Thoracic aorta (tissue), 2 donors: ENCODE results near the gene PTPRN2. TPM values are rescaled to one million over a fixed set of nuclear protein-coding genes. Genes with fewer than 3 reads are reported as not detected.

ENCODE experiments used
- ATAC-seq: fragments of 150-250 bp; one replicate; pipeline ENCODE4 v1.8.0; 2017; ENCODE audit warnings: low read depth; ENCODE audit not compliant: insufficient number of reproducible peaks, low FRiP score
- DNase-seq: peaks from one replicate; pipeline ENCODE4 v3.0.0-alpha.2; 2020; ENCODE audit warnings: low spot score
- H3K27ac ChIP-seq, 2 donors: fragments of 200-600 bp; sonication (generic); 1 replicate in 1 of 2; 2 replicates in 1 of 2; pipeline ENCODE4 v1.5.1; 2016; ENCODE audit warnings: mild to moderate bottlenecking in 2 of 2, moderate library complexity in 2 of 2
- H3K27me3 ChIP-seq: fragments of 200-600 bp; sonication (generic); replicated peaks from 2 replicates; pipeline ENCODE4 v1.6.0; 2016; ENCODE audit warnings: mild to moderate bottlenecking; ENCODE audit not compliant: insufficient read depth
- H3K36me3 ChIP-seq: fragments of 200-600 bp; sonication (generic); one replicate; pipeline ENCODE4 v1.5.1; 2016
- H3K4me1 ChIP-seq, 2 donors: fragments of 200-600 bp; sonication (generic); 1 replicate in 1 of 2; 2 replicates in 1 of 2; pipeline versions ENCODE4 v1.5.1 to v1.6.0; 2016; ENCODE audit warnings: low read depth in 2 of 2, mild to moderate bottlenecking in 1 of 2; ENCODE audit not compliant: control insufficient read depth in 1 of 2
- H3K4me3 ChIP-seq: fragments of 200-600 bp; sonication (generic); 2 replicates; pipeline ENCODE4 v1.5.1; 2016; ENCODE audit warnings: mild to moderate bottlenecking
- H3K9me3 ChIP-seq: fragments of 200-600 bp; sonication (generic); 2 replicates; pipeline ENCODE4 v1.5.1; 2016
- CTCF ChIP-seq: fragments of 200-600 bp; sonication (generic); IDR thresholded peaks from one replicate; pipeline ENCODE4 v1.5.1; 2019; ENCODE audit warnings: antibody characterized with exemption
- total RNA-seq, 2 donors: library from RNA; depleted of rRNA; stranded (reverse); fragments of >200 nt; gene quantifications; one replicate each; pipeline versions ENCODE4 v1.1.0 to v1.2.3, GENCODE V29; 2016

The PTPRN2 gene
- total RNA-seq, 2 donors from 2014 or later, result 2.2 to 3.1 TPM

- no peak for TF ChIP-seq CTCF
- Histone ChIP-seq H3K36me3 (no peaks in the 10 kb centered on the region), H3K27ac (no peak overlapping the region), H3K4me3 (no peak overlapping the region), H3K4me1 (no peaks in the 10 kb centered on the region), H3K27me3 (no peaks in the 10 kb centered on the region), H3K9me3 (no peaks in the 10 kb centered on the region)
- ATAC-seq (no peak), DNase-seq (no peak)
Observed at GRCh38 chr7:157719008-157719682, 868.5 kb downstream of the PTPRN2 start.

- no peak for TF ChIP-seq CTCF
Observed at GRCh38 chr7:157718303-157719007, 869.2 kb downstream of the PTPRN2 start.

GRCh38 chr7:157717211-157718174 lies 870.1 kb downstream of the PTPRN2 start:
- no peak overlapping the region for H3K27ac ChIP-seq
- no peaks in the 10 kb centered on the region for H3K36me3 ChIP-seq
- TF ChIP-seq CTCF, result no peak
- ATAC-seq (no peak), DNase-seq (no peak)
- no peaks in the 10 kb centered on the region for H3K27me3 ChIP-seq
- no peak overlapping the region for H3K4me3 ChIP-seq
- H3K9me3 ChIP-seq, result no peaks in the 10 kb centered on the region
- H3K4me1 ChIP-seq, result no peaks in the 10 kb centered on the region

More at GRCh38 chr7:157718303-157719007, 869.2 kb downstream of the PTPRN2 start:
- no peaks in the 10 kb centered on the region for H3K36me3 ChIP-seq
- no peak overlapping the region for H3K4me3 ChIP-seq
- DNase-seq, result no peak
- no peak overlapping the region for H3K27ac ChIP-seq
- no peaks in the 10 kb centered on the region for H3K9me3 ChIP-seq
- no peak for ATAC-seq
- H3K4me1 ChIP-seq, result no peaks in the 10 kb centered on the region
- no peaks in the 10 kb centered on the region for H3K27me3 ChIP-seq

GRCh38 chr7:157715938-157716280 lies 871.7 kb downstream of the PTPRN2 start:
- ATAC-seq (no peak), DNase-seq (no peak)
- Histone ChIP-seq H3K27me3 (no peaks in the 10 kb centered on the region), H3K4me3 (no peak overlapping the region), H3K36me3 (no peaks in the 10 kb centered on the region), H3K27ac (no peak overlapping the region), H3K9me3 (no peaks in the 10 kb centered on the region), H3K4me1 (no peaks in the 10 kb centered on the region)
- no peak for TF ChIP-seq CTCF
